Measurements from ENCODE around the gene DDX5. TPM values are rescaled to one million over a fixed set of nuclear protein-coding genes. Genes with fewer than 3 reads are reported as not detected.

Gene DDX5
- total RNA-seq, 1 experiment from 2014 or later, result 798 TPM

GRCh38 chr17:64480951-64481350, 25.1 kb downstream of the DDX5 start:
- Histone ChIP-seq H3K9me2 (ENCODE audit: insufficient read depth) (no peaks in the 10 kb centered on the region), H3K4me2 (ENCODE audit: low read length) (no peak overlapping the region), H3K79me2 (ENCODE audit: insufficient read depth, low read length) (no peaks in the 10 kb centered on the region), H3K36me3 (ENCODE audit: control insufficient read depth in 1 of 2, insufficient read depth in 2 of 2, low read length in 2 of 2) (peaks cover 36 to 53% of the 10 kb centered on the region in 2 experiments), H3K27me3 (ENCODE audit: insufficient read depth, low read length) (no peaks in the 10 kb centered on the region), H4K20me1 (ENCODE audit: insufficient read depth) (peaks cover 4% of the 10 kb centered on the region; the same call in 1 of the 2 replicates), H3K4me1 (ENCODE audit: control insufficient read depth in 1 of 2, insufficient read depth in 2 of 2, low read length in 2 of 2) (no peaks in the 10 kb centered on the region), H3K9me3 (ENCODE audit: control insufficient read depth in 1 of 2, insufficient read depth in 1 of 2, low read depth in 1 of 2, low read length in 2 of 2) (no peaks in the 10 kb centered on the region), H3K27ac (ENCODE audit: low read depth, low read length) (no peak overlapping the region), H3K4me3 (replicated peaks in 1 of 2; ENCODE audit: low read depth in 1 of 2, low read length in 2 of 2) (no peak overlapping the region), H3K9ac (ENCODE audit: low read length) (no peak overlapping the region), H2AFZ (ENCODE audit: low read depth, low read length, poor library complexity, severe bottlenecking) (no peak overlapping the region)
- no TSS peak for BruUV-seq (replicated peaks)
- intact Hi-C loops (cut with micrococcal nuclease), result no loop called here
- ATAC-seq, result no peak; the same call in 1 of the 2 replicates
- RAD21 ChIA-PET (ENCODE audit: low non-redundant PET in 1 of 2, low total read pairs in 2 of 2, uncharacterized antibody in 2 of 2, unreplicated experiment in 2 of 2), result no interaction called here
- DNase-seq (ENCODE audit: low read depth, low spot score), result no peak
- CTCF ChIA-PET, result interaction anchor here (1.1 to 2.5 kb wide), 2 partner anchors 10 to 35 kb away, joined by 4 to 10 read pairs; no protein-coding TSS in a partner anchor
- POLR2A ChIA-PET, result no interaction called here
- no peak for TF ChIP-seq SIN3A (IDR thresholded peaks at IDR 0.05; ENCODE audit: low read depth)
- TF ChIP-seq ELF1 (IDR thresholded peaks at IDR 0.05; ENCODE audit: borderline replicate concordance, low read depth), result no peak
- no peak for TF ChIP-seq RAD21 (IDR thresholded peaks at IDR 0.05; ENCODE audit: low read depth)
- TF ChIP-seq SRF (IDR thresholded peaks at IDR 0.05; ENCODE audit: low read depth), result no peak
- no peak for TF ChIP-seq TCF7L2 (IDR thresholded peaks at IDR 0.05; ENCODE audit: borderline replicate concordance, extremely low read depth, insufficient read depth, insufficient read length)
- TF ChIP-seq ATF3 (IDR thresholded peaks at IDR 0.05), result no peak
- no peak for TF ChIP-seq FOSL1 (IDR thresholded peaks at IDR 0.05; ENCODE audit: low read depth)
- TF ChIP-seq EZH2 (IDR thresholded peaks at IDR 0.05), result no peak
- no peak for TF ChIP-seq POLR2A (IDR thresholded peaks at IDR 0.05; ENCODE audit: borderline replicate concordance, extremely low read depth, insufficient read depth, insufficient read length)
- no peak for TF ChIP-seq REST (IDR thresholded peaks at IDR 0.05; ENCODE audit: low read depth)
- no peak for TF ChIP-seq ZFX (IDR thresholded peaks at IDR 0.05)
